ENCODE results near the gene KRT9.
A peak's percentile ranks its signal among the peaks of the same experiment; 100 is the strongest.
"Not testable (repeated sequence)": the region's sequence is repeated elsewhere in the genome, so short reads cannot be mapped to it uniquely, and the experiment has no call there.

The KRT9 gene

GRCh38 chr17:41542786-41543185 is 29.1 kb downstream of the KRT9 start:
- DNase-seq: not testable (repeated sequence)

DNA sequence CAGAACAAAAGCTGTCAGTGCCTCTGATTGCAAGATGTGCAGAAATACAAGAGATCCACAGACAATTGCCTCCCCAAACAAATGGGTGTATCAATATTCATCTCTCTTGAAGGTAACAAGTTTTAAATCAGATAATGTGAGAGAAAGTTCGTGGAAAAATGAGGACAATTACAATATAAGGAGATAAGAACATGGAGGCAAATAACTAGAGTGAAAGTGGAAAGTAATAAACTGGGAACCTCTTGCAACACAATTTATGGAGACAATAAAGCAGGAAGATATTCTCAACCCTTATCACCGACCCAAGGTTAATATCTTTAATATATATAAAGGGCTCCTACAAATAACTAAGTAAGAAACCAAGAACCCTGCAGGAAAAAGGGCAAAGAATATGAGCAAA is 29.5 kb downstream of the KRT9 start:
- no peak for DNase-seq

DNA sequence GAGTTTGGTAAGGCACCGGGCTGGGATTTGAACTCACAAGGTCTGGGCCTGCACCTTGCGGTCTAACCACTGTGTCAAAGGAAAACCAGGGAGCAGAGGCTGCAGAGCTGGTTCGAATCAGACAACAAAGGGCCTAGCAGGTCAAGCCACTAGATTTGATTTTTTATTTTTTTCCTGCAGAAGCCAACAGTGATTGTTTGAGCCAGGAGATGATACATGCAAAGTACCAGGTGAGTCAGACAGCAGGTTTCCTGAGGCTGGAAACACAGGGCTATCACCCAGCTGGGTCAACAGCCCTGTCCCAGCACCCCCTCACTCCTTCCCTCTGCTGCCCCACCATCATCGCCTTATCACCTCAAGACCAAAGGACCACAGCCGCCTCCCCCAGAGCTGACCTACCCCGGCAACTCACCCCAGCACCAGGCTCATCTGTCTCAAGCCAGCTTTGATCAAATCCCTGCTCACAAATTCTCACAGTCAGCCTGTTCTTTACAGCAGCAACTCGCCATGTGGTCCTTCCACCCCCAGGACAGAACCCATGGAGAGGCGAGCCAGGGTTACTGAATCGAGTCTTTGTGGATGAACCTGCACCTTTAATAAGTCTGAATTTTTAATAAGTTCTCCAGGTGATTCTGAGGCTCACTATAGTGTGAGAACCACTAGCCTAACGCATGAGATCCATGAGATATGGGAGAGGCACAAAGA is 30.8 kb downstream of the KRT9 start:
- no peak for DNase-seq

- DNase-seq: no peak
Observed at GRCh38 chr17:41539979-41540701, 31.7 kb downstream of the KRT9 start.

GRCh38 chr17:41539071-41539492 is 32.8 kb downstream of the KRT9 start:
- DNase-seq: no peak

- DNase-seq: no peak
Observed at GRCh38 chr17:41538565-41538991, 33.3 kb downstream of the KRT9 start.

DNA sequence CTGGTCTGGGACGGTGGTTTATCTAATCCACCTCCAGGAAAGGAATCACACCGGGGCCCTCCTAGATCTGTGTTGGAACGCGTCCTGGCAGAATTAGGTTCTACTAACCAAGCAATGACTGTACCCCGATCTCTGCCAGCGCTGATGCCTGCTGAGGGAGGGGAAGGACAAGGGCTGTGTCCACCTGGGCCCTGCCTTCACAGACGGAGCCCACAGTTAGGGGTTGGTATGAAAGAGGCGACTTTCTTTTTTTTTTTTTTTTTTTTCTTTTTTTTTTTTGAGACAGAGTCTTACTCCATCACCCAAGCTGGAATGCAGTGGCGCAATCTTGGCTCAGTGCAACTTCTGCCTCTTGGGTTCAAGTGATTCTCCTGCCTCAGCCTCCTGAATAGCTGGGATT is 33.9 kb downstream of the KRT9 start:
- DNase-seq: no peak

DNA sequence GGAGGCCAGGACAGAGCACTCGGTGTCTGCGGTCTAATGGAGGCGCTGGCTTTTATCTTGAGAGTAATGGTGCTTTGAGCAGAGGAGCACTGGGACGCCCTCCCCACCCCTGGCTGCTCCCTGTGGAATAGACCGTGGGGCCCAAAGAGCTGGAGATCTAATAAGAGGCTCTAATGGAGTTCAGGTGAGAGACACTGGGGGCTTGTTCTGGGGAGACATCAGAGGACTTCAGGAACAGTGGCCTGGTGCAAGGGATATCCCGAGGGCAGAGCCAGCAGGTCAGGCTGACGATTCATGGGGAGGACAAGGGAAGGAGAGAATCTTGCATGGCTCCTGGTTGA is 34.3 kb downstream of the KRT9 start:
- no peak for DNase-seq

- no peak for DNase-seq
Observed at GRCh38 chr17:41536741-41537613, 34.9 kb downstream of the KRT9 start.

DNA sequence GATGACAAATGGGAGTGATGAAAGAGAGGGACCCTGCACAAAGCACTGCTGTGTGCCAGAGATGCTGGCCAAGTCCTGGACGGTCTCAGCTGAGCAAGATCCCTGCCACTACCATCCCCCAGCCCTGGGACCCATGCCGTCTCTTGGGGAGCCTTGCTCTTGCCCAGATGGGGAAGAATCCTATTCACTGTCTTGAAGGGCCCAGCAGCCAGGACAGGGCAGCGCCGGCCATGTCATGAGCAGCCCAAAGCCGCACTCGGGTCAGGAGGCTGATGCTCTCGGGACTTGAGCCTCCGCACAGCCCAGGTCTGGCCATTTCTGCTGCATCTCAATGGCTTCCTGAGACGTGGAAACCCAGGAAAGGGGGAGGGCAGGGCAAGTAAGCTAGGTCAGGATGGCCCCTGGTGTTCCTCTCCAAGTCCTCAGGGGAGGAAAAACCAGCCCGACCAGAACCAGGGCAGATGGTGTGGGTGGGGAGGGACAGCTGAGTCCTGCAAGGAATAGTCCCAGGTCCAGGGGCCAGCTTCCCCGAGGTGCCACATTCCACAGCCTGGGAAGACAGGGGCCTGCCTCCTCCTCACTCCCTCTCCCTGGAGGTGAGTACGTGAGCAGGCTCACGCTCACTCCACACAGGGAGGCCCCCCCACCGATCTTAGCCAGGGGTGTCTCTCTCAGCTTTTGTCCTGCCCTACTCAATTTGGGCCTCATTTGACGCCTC is 35.9 kb downstream of the KRT9 start:
- DNase-seq: no peak

GRCh38 chr17:41534899-41535546 is 36.8 kb downstream of the KRT9 start:
- no peak for DNase-seq

- no peak for DNase-seq
Observed at GRCh38 chr17:41533613-41534012, 38.2 kb downstream of the KRT9 start.

DNA sequence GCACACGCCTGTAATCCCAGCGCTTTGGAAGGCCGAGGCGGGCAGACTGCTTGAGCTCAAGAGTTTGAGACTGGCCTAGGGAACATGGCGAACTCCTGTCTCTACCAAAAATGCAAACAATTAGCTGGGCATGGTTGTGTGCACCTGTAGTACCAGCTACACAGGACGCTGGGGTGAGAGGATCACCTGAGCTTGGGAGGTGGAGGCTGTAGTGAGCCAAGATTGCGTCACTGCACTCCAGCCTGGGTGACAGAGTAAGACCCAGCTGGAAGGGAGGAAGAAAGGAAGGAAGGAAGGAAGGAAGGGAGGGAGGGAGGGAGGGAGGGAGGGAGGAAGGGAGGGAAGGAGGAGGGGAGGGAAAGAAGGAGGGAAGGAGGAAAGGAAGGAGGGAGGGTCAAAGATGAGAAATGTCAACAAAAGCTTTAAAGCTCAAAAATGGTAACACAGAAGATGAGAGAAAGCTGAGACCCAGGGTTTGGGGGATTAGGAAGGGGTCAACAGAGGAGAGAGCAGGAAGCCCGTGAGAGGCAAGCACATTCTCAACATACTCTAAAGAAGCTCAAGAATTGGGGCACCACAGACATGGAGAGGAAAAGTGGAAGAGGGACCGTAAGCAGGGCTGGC is 38.8 kb downstream of the KRT9 start:
- DNase-seq: no peak

DNA sequence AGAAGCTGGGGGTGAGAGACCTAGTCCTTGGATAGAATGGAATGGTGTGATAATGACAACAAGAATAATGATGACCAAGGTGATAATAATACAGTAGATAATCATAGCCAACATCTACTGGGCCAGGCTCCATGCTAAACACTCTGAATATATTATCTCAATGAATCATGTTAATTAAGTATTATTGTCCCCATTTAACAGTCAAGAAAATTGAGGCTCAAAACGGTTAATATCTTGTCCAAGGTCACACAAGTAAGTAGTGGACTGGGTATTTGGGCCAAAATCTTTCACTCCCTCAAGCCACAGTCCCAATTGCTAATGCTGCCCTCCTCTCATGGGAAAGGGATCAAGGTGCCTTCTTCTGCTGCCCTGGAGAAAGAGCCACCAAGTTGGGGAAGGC is 39.9 kb downstream of the KRT9 start:
- DNase-seq: no peak

- no peak for DNase-seq
Observed at GRCh38 chr17:41530062-41531048, 41.5 kb downstream of the KRT9 start.

DNA sequence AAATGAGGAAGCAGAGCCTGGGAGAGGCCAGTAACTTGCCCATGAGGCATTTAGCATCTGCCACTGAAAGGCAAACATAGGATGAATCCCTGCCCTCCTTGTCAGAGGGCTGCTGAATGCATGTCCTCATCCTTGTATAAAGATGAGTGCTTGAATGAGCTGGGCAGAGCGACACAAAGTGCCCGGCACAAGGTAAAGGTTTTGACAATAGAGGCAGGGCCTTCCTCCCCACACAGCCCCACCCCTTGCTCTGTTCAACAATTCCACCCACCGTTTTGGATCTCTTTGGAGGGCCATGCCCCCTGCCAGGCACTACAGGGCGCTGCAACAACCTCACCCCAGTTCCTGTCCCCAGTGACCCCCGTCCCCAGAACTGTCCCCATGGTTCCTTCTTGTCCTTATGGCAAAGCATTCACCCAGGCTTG is 42.4 kb downstream of the KRT9 start:
- DNase-seq: no peak

DNA sequence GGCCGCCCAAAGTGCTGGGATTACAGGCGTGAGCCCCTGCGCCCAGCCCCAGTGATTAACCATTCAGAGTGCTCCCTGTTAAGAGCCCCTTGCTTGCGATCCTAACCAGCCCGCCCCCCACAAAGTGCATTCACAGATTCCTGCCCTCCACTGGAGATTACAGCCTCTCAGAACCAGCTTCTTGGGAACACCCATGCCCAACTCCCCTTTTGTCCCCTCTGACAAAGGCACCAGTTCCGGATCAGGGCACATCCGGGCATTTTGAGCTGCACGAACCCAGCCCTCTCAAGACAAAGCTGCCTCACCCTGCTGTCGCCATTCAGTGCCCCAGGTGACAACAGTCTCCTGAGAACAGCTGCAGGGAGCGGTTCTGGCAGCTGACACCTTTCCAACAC is 42.9 kb downstream of the KRT9 start:
- DNase-seq: no peak

DNA sequence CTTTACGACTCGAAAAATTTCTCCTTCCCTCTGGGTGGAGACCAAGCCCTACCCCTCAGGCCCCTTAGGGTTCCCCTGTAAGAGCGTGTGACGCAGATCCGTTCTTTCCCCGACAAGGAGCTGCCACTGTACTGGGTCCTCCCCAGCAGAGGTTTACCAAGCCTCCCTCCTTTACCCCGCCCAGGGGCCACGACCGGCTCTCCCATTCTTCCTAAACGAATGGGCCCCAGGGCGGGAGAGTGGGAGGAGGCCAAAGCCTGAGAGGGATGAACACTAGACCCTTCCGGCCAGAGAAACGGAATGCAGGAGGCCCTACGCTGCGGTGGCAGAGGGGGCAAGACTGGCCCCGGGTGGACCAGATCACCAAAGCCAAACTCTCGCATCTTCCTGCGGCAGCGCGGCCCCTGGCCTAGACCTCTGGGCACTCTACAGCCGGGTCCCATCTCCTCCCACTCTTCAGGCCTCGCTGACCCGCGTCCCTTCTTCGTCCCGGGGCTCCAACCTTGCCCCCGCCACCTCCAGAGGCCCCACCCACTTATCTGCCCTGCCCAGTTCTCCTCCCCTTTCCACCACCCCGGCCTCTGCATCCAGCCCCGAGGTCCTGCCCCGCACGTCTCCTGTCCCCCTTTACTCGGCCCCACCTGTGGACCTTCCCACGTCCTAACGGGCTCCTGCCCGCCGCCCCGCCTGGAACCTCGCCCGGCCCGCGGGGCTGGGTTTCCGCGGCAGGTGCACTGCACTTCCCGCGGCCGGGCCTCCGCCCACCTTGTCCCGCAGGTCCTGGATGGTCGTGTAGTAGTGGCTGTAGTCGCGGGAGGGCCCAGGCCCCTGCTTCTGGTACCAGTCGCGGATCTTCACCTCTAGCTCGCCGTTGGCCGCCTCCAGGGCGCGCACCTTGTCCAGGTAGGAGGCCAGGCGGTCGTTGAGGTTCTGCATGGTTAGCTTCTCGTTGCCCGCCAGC is 44.5 kb downstream of the KRT9 start:
- DNase-seq: peak; percentile 21

DNA sequence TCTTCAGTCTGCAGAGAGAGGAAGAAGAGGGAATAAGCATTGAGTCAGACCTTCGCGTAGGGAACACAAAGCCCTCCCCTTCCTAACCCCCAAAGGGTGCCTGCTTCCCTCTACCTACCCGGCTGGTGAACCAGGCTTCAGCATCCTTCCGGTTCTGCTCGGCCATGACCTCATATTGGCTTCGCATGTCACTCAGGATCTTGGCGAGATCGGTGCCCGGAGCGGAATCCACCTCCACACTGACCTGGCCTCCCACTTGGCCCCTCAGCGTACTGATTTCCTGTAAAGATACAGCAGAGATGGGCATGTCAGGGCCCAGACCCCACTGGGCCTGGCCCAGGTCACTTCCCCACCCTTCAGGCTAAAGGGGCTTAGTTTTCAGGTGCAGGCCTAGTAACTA is 47.6 kb downstream of the KRT9 start:
- no peak for DNase-seq
